GM10847 (cell line): ENCODE data around the gene GNG7.

Experiments used
- POLR2A ChIP-seq: IDR thresholded peaks from 2 replicates; pipeline ENCODE4 v1.6.1; 2011; ENCODE audit not compliant: insufficient read length; ENCODE audit errors: extremely low read depth

Gene GNG7

GRCh38 chr19:2628597-2628996, 73.9 kb downstream of the GNG7 start:
- no peak for TF ChIP-seq POLR2A

- no peak for TF ChIP-seq POLR2A
Observed at GRCh38 chr19:2627855-2628254, 74.6 kb downstream of the GNG7 start.

- TF ChIP-seq POLR2A, result no peak
Observed at GRCh38 chr19:2627319-2627829, 75.1 kb downstream of the GNG7 start.

- no peak for TF ChIP-seq POLR2A
Observed at GRCh38 chr19:2625434-2625833, 77.1 kb downstream of the GNG7 start.

- no peak for TF ChIP-seq POLR2A
Observed at GRCh38 chr19:2624537-2625091, 77.9 kb downstream of the GNG7 start.

GRCh38 chr19:2623798-2624197, 78.7 kb downstream of the GNG7 start:
- no peak for TF ChIP-seq POLR2A

GRCh38 chr19:2619076-2619475, 83.4 kb downstream of the GNG7 start:
- TF ChIP-seq POLR2A, result no peak

GRCh38 chr19:2618611-2619010, 83.9 kb downstream of the GNG7 start:
- TF ChIP-seq POLR2A, result no peak

GRCh38 chr19:2617393-2618165, 84.9 kb downstream of the GNG7 start:
- no peak for TF ChIP-seq POLR2A

- TF ChIP-seq POLR2A, result no peak
Observed at GRCh38 chr19:2616741-2617392, 85.6 kb downstream of the GNG7 start.

GRCh38 chr19:2615782-2616181, 86.7 kb downstream of the GNG7 start:
- TF ChIP-seq POLR2A, result no peak

- TF ChIP-seq POLR2A, result no peak
Observed at GRCh38 chr19:2613507-2614295, 88.8 kb downstream of the GNG7 start.

- TF ChIP-seq POLR2A, result no peak
Observed at GRCh38 chr19:2612619-2613249, 89.8 kb downstream of the GNG7 start.

- no peak for TF ChIP-seq POLR2A
Observed at GRCh38 chr19:2611483-2612464, 90.7 kb downstream of the GNG7 start.
